H1 (cell line): ENCODE measurements around the gene FLRT1. TPM values are rescaled to one million over a fixed set of nuclear protein-coding genes. Genes with fewer than 3 reads are reported as not detected.

ENCODE experiments used
- CTCF ChIA-PET: fragments of 300-600 bp; sonication (Branson Sonifier 250); formaldehyde crosslinking; loops from one replicate; lab custom pipeline; 2021; ENCODE audit not compliant: partially characterized antibody; lab: Charles Lee
- POLR2A ChIA-PET: fragments of 300-600 bp; sonication (Branson Sonifier 250); formaldehyde crosslinking; loops from one replicate; lab custom pipeline; 2021; ENCODE audit warnings: inconsistent platforms; ENCODE audit not compliant: partially characterized antibody; lab: Charles Lee
- DNase-seq, 2 experiments: peaks; one replicate each; pipeline versions ENCODE4 v3.0.0 to v3.0.0-alpha.2; 2010 to 2022; ENCODE audit warnings: low spot score in 2 of 2, low read depth in 1 of 2, mixed read lengths in 1 of 2
- FAIRE-seq: peaks from 2 replicates; lab custom pipeline; 2011; peaks lifted over from hg19 to GRCh38; lab: Jason Lieb, UNC
- H2AFZ ChIP-seq: 2 replicates; pipeline ENCODE4 v1.8.1; 2012; ENCODE audit warnings: low read length, inconsistent platforms
- H2AK5ac ChIP-seq: 2 replicates; pipeline ENCODE4 v1.6.1; 2013; ENCODE audit warnings: low read depth, low read length
- H2BK120ac ChIP-seq: replicated peaks from 2 replicates; pipeline ENCODE3; 2013; ENCODE audit warnings: low read depth, low read length, inconsistent platforms
- H2BK12ac ChIP-seq: 2 replicates; pipeline ENCODE4 v1.6.1; 2013; ENCODE audit warnings: low read depth, low read length
- H2BK15ac ChIP-seq: 2 replicates; pipeline ENCODE4 v1.6.1; 2013; ENCODE audit warnings: low read length
- H2BK20ac ChIP-seq: 2 replicates; pipeline ENCODE4 v1.6.1; 2013; ENCODE audit warnings: low read length
- H2BK5ac ChIP-seq: 2 replicates; pipeline ENCODE4 v1.6.1; 2013; ENCODE audit warnings: low read depth, low read length
- H3K14ac ChIP-seq: 2 replicates; pipeline ENCODE4 v1.6.1; 2013; ENCODE audit warnings: inconsistent platforms; ENCODE audit not compliant: insufficient read length
- H3K18ac ChIP-seq: 2 replicates; pipeline ENCODE4 v1.6.1; 2013; ENCODE audit warnings: low read length; ENCODE audit errors: extremely low read depth
- H3K23ac ChIP-seq: 2 replicates; pipeline ENCODE4 v1.6.1; 2013; ENCODE audit warnings: inconsistent platforms; ENCODE audit not compliant: insufficient read length
- H3K23me2 ChIP-seq: 2 replicates; pipeline ENCODE4 v1.6.1; 2013; ENCODE audit warnings: low read depth, low read length
- H3K27ac ChIP-seq: 2 replicates; pipeline ENCODE4 v1.6.1; 2011; ENCODE audit warnings: low read depth, low read length, inconsistent platforms
- H3K27me3 ChIP-seq, 4 experiments: replicated peaks in 1 of 4; 1 replicate in 1 of 4; 2 replicates in 3 of 4; pipeline versions ENCODE4 v1.6.1 to v1.8.1; 2011 to 2013; ENCODE audit warnings: low read length in 3 of 4, mild to moderate bottlenecking in 3 of 4, inconsistent platforms in 2 of 4, mixed read lengths in 2 of 4, moderate library complexity in 1 of 4; ENCODE audit not compliant: control insufficient read depth in 3 of 4, insufficient read depth in 3 of 4; ENCODE audit errors: extremely low read depth in 1 of 4
- H3K36me3 ChIP-seq, 4 experiments: 2 replicates each; pipeline versions ENCODE4 v1.6.1 to v1.8.1; 2011 to 2013; ENCODE audit warnings: mild to moderate bottlenecking in 4 of 4, low read length in 3 of 4, moderate library complexity in 2 of 4, control low read depth in 1 of 4, inconsistent platforms in 1 of 4; ENCODE audit not compliant: insufficient read depth in 4 of 4, control insufficient read depth in 2 of 4
- H3K4ac ChIP-seq: replicated peaks from 2 replicates; pipeline ENCODE3; 2013; ENCODE audit warnings: low read length, low read depth, mixed read lengths, inconsistent platforms; ENCODE audit not compliant: insufficient read length
- H3K4me1 ChIP-seq, 4 experiments: replicated peaks in 1 of 4; 1 replicate in 1 of 4; 2 replicates in 3 of 4; pipeline versions ENCODE4 v1.6.1 to v1.8.1; 2011 to 2013; ENCODE audit warnings: low read length in 3 of 4, inconsistent platforms in 2 of 4, mixed read lengths in 1 of 4; ENCODE audit not compliant: insufficient read depth in 4 of 4, control insufficient read depth in 3 of 4
- H3K4me2 ChIP-seq, 2 experiments: 2 replicates each; pipeline versions ENCODE4 v1.6.1 to v1.8.1; 2011 to 2013; ENCODE audit warnings: low read depth in 2 of 2, low read length in 2 of 2, control low read depth in 1 of 2, inconsistent platforms in 1 of 2, mild to moderate bottlenecking in 1 of 2; ENCODE audit not compliant: insufficient read depth in 1 of 2
- H3K4me3 ChIP-seq, 4 experiments: fragments of 200-600, 300-600 bp in 1 of 4; sonication (generic), shearing (Covaris generic), sonication (Bioruptor Twin) in 1 of 4; 2 replicates each; pipeline versions ENCODE4 v1.5.1 to v1.8.1; 2011 to 2016; ENCODE audit warnings: low read length in 4 of 4, low read depth in 3 of 4, control low read depth in 2 of 4, inconsistent platforms in 2 of 4, mild to moderate bottlenecking in 2 of 4, mixed read lengths in 1 of 4, moderate library complexity in 1 of 4; ENCODE audit not compliant: insufficient read depth in 2 of 4; ENCODE audit errors: extremely low read depth in 1 of 4
- H3K56ac ChIP-seq: replicated peaks from 2 replicates; pipeline ENCODE3; 2013; ENCODE audit warnings: low read depth, mild to moderate bottlenecking, mixed read lengths, low read length, inconsistent platforms; ENCODE audit not compliant: insufficient read length
- H3K79me1 ChIP-seq: 2 replicates; pipeline ENCODE4 v1.6.1; 2013; ENCODE audit warnings: low read depth, low read length, control low read depth
- H3K79me2 ChIP-seq, 2 experiments: 2 replicates each; pipeline versions ENCODE4 v1.6.1 to v1.8.1; 2012 to 2013; ENCODE audit warnings: low read length in 2 of 2, mild to moderate bottlenecking in 2 of 2, inconsistent platforms in 1 of 2; ENCODE audit not compliant: insufficient read depth in 2 of 2, control insufficient read depth in 1 of 2
- H3K9ac ChIP-seq, 4 experiments: replicated peaks in 1 of 4; 1 replicate in 1 of 4; 2 replicates in 3 of 4; pipeline versions ENCODE4 v1.6.1 to v1.8.1; 2011 to 2013; ENCODE audit warnings: low read depth in 3 of 4, low read length in 3 of 4, control low read depth in 2 of 4, mild to moderate bottlenecking in 2 of 4, moderate library complexity in 2 of 4, inconsistent platforms in 1 of 4; ENCODE audit errors: extremely low read depth in 1 of 4
- H3K9me3 ChIP-seq, 2 experiments: 2 replicates each; pipeline versions ENCODE4 v1.6.1 to v1.8.1; 2012 to 2013; ENCODE audit warnings: mild to moderate bottlenecking in 2 of 2, moderate library complexity in 2 of 2, control low read depth in 1 of 2, inconsistent platforms in 1 of 2, low read depth in 1 of 2, low read length in 1 of 2, mixed read lengths in 1 of 2; ENCODE audit not compliant: insufficient read depth in 2 of 2
- H4K20me1 ChIP-seq, 2 experiments: replicated peaks in 1 of 2; 2 replicates each; pipeline versions ENCODE3 to v1.8.1; 2011 to 2013; ENCODE audit warnings: inconsistent platforms in 2 of 2, low read length in 2 of 2, mild to moderate bottlenecking in 1 of 2; ENCODE audit not compliant: insufficient read depth in 2 of 2, control insufficient read depth in 1 of 2
- H4K5ac ChIP-seq: 2 replicates; pipeline ENCODE4 v1.6.1; 2013; ENCODE audit warnings: low read length, low read depth, mixed read lengths, inconsistent platforms; ENCODE audit not compliant: insufficient read length
- H4K8ac ChIP-seq: 2 replicates; pipeline ENCODE4 v1.8.0; 2013; ENCODE audit warnings: mild to moderate bottlenecking, moderate library complexity, low read length, inconsistent platforms; ENCODE audit not compliant: insufficient read depth; ENCODE audit errors: extremely low read depth
- H4K91ac ChIP-seq: replicated peaks from 2 replicates; pipeline ENCODE3; 2013; ENCODE audit warnings: low read length, mixed read lengths, inconsistent platforms; ENCODE audit not compliant: insufficient read length
- CTBP2 ChIP-seq: IDR thresholded peaks from 2 replicates; pipeline ENCODE4 v1.7.0; 2011; ENCODE audit warnings: borderline replicate concordance, mild to moderate bottlenecking, moderate library complexity, mixed read lengths, low read length; ENCODE audit not compliant: insufficient read depth, insufficient read length
- HDAC2 ChIP-seq, 2 experiments: fragments of 300-600 bp in 1 of 2; sonication (generic) in 1 of 2; IDR thresholded peaks; 2 replicates each; pipeline ENCODE4 v1.6.1; 2011 to 2012; ENCODE audit warnings: low read depth in 2 of 2, low read length in 2 of 2, mild to moderate bottlenecking in 2 of 2, moderate library complexity in 2 of 2, borderline replicate concordance in 1 of 2, inconsistent platforms in 1 of 2
- KDM1A ChIP-seq: fragments of 200-600, 300-600 bp; sonication (generic); IDR thresholded peaks from 2 replicates; pipeline ENCODE4 v1.7.1; 2016; ENCODE audit warnings: mild to moderate bottlenecking, low read length, borderline replicate concordance
- MAFK ChIP-seq: IDR thresholded peaks from 2 replicates; pipeline ENCODE4 v1.6.1; 2012; ENCODE audit warnings: low read depth, mild to moderate bottlenecking, improper control_type of control experiment, low read length
- SP2 ChIP-seq: IDR thresholded peaks from 2 replicates; pipeline ENCODE4 v1.6.1; 2012; ENCODE audit warnings: mild to moderate bottlenecking, low read length, inconsistent platforms
- WGBS, 2 experiments: shearing (Covaris generic) in 1 of 2; methylation state at CpG; one replicate each; pipeline versions ENCODE4 v1.1.6 to v1.1.7; 2013 to 2015; ENCODE audit warnings: low lambda C conversion rate in 2 of 2, mixed read lengths in 2 of 2, inconsistent platforms in 1 of 2, low coverage in 1 of 2, missing lambda C conversion rate in 1 of 2; ENCODE audit not compliant: insufficient replicate concordance in 2 of 2, insufficient coverage in 1 of 2, insufficient read length in 1 of 2; ENCODE audit errors: extremely low coverage in 1 of 2, missing lambda C conversion rate in 1 of 2; 5-methylcytosine and 5-hydroxymethylcytosine counted together
- polyA plus RNA-seq, 7 experiments: library from polyadenylated mRNA; depleted of rRNA in 3 of 7; stranded (reverse) in 5 of 7; unstranded in 2 of 7; fragments of >200 nt in 5 of 7; fragments of 200-250 nt in 2 of 7; gene quantifications; 1 replicate in 5 of 7; 2 replicates in 1 of 7; 4 replicates in 1 of 7; pipeline versions ENCODE4 v1.2.1 to v1.2.3, GENCODE V29; 2011 to 2013; ENCODE audit warnings: missing spikeins in 2 of 7, mixed read lengths in 2 of 7
- total RNA-seq: library from RNA; stranded (reverse); fragmentation: NEBNext Ultra II Directional; extraction: Animal tissue kit (Norgen Biotek cat#: 25700); gene quantifications from 2 replicates; pipeline ENCODE4 v1.2.1, GENCODE V29; 2021
- TF ChIP-seq, protein P1 (sequence below): IDR thresholded peaks from 2 replicates; pipeline ENCODE4 v1.6.1; 2012; ENCODE audit warnings: inconsistent platforms

Gene FLRT1
- total and polyA plus RNA-seq, 2 of the 8 experiments (the other 6 are each of a cell fraction or from before 2014, with no cell fraction given), result 0.14 to 0.28 TPM

GRCh38 chr11:64083398-64084080 is 47.8 kb downstream of the FLRT1 start:
- no peaks in the 10 kb centered on the region for H3K79me1 ChIP-seq
- H2BK5ac ChIP-seq, result no peak overlapping the region
- peaks cover 0 to 73% (median 42%) of the 10 kb centered on the region in 4 experiments; a peak in 6 of 7 replicates for H3K27me3 ChIP-seq
- no peak overlapping the region for H3K56ac ChIP-seq
- WGBS, 2 experiments, result 90% methylated on average over 28 of the region's 28 CpGs; no CpG with 5 or more reads in 1 of the 2 experiments
- no peak overlapping the region for H2BK15ac ChIP-seq
- no peak overlapping the region for H4K5ac ChIP-seq
- no peaks in the 10 kb centered on the region for H3K36me3 ChIP-seq
- H3K4ac ChIP-seq, result no peak overlapping the region
- DNase-seq (no peak), FAIRE-seq (no peak)
- no peaks in the 10 kb centered on the region for H3K23me2 ChIP-seq
- ChIA-PET CTCF (interaction anchor here (0.6 to 3.8 kb wide), 8 partner anchors 11 to 238 kb away, joined by 3 to 16 read pairs (median 4); no protein-coding TSS in a partner anchor), POLR2A (no interaction called here)
- no peaks in the 10 kb centered on the region; a peak in 1 of 7 replicates for H3K4me1 ChIP-seq
- no peak overlapping the region for H2BK20ac ChIP-seq
- H3K9me3 ChIP-seq, result no peaks in the 10 kb centered on the region
- no peak overlapping the region for H2AK5ac ChIP-seq
- H3K23ac ChIP-seq, result no peak overlapping the region
- peaks cover 9 to 20% of the 10 kb centered on the region in 2 experiments for H4K20me1 ChIP-seq
- no peak overlapping the region for H3K4me2 ChIP-seq
- no peak overlapping the region for H2BK12ac ChIP-seq
- H3K9ac ChIP-seq, result no peak overlapping the region
- no peak overlapping the region; the same call in 1 of the 2 replicates for H4K8ac ChIP-seq
- no peak overlapping the region for H3K27ac ChIP-seq
- H3K18ac ChIP-seq, result no peak overlapping the region
- no peaks in the 10 kb centered on the region for H3K79me2 ChIP-seq
- H2BK120ac ChIP-seq, result no peak overlapping the region
- H2AFZ ChIP-seq, result no peak overlapping the region
- H3K14ac ChIP-seq, result no peak overlapping the region
- H4K91ac ChIP-seq, result no peak overlapping the region
- no peak overlapping the region for H3K4me3 ChIP-seq
- TF ChIP-seq KDM1A, result no peak
- TF ChIP-seq CTBP2, result no peak
- TF ChIP-seq SP2, result no peak
- no peak for TF ChIP-seq HDAC2 (IDR thresholded peaks at IDR 0.05; ENCODE audit: borderline replicate concordance in 1 of 2, low read depth in 2 of 2, low read length in 2 of 2)
- TF ChIP-seq, protein P1, sequence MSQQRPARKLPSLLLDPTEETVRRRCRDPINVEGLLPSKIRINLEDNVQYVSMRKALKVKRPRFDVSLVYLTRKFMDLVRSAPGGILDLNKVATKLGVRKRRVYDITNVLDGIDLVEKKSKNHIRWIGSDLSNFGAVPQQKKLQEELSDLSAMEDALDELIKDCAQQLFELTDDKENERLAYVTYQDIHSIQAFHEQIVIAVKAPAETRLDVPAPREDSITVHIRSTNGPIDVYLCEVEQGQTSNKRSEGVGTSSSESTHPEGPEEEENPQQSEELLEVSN, result no peak
- no peak for TF ChIP-seq MAFK
